NCI-H187 (cell line): Measurements from ENCODE around the gene SH3PXD2B.

Experiments used
- DNase-seq, 2 experiments: peaks; one replicate each; lab custom pipeline; 2025; lab: John Stamatoyannopoulos, UW

The SH3PXD2B gene

GRCh38 chr5:172436879-172437369 is 17.4 kb downstream of the SH3PXD2B start:
- DNase-seq: no peak

DNA sequence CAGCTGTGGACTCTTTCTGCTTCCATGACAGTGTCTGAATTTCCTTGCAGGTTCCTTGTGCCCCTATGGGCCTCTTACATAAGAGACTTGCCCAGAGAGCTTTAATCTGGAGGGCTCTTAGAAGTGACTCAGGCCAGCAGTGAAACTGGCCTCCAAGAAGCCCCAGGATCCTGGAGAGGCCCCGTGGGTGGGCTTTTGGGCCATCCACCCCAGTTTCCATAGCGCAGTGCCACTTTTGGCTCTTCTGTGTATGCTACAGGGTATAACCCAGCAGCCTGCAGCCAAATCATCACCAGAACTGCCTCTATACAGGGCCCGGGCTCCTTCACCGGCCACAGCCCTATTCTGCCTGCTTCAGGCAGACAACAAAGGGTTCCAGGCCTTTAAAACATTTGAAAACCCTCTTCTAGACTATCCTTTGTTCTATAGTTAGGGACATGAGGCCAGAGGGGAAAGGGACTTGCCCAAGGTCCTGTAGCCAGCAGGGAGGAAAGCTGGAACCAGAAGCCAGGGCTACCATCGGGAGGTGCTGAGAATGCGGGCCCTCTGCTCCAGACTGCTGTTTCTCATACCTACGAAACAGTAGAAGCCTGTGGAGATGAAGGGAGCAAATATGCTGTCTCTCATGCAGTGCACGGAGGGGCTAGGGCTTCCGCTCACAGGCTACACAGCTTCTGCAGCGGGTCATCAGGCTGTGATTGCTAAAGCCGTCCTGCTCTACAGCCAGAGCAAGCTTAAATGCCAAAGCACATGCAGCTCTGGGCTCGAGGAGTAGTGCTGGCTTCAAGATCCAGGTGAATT is 18.0 kb downstream of the SH3PXD2B start:
- DNase-seq: no peak

DNA sequence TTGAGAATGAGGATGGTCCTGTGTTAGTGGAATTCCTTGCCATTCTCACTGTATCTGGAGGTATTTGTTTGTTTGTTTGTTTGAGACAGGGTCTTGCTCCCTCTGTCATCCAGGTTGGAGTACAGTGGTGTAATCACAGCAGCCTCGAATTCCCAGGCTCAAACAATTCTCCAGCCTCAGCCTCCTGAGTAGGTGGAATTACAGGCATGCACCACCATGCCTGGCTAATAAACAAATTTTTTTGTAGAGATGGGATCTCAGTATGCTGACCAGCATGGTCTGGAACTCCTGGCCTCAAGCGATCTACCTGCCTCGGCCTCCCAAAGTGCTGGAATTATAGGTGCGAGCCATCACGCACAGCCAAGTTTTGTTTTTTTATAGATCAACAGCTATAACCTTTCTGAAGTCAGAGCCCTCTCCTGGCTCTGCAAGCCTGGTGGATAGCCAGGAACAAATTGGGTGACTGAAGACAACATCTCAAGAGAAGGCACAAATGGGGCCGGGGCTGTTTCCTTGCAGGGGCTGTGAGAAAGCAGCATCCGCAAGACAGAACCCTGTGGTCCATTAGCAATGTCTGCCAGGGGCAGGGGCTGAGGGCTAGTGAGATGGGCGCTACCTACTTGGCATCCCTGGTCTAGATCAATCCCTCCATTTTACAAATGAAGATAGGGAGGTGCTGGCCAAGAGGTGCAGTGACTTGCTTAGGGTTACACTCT is 18.8 kb downstream of the SH3PXD2B start:
- DNase-seq: no peak

DNA sequence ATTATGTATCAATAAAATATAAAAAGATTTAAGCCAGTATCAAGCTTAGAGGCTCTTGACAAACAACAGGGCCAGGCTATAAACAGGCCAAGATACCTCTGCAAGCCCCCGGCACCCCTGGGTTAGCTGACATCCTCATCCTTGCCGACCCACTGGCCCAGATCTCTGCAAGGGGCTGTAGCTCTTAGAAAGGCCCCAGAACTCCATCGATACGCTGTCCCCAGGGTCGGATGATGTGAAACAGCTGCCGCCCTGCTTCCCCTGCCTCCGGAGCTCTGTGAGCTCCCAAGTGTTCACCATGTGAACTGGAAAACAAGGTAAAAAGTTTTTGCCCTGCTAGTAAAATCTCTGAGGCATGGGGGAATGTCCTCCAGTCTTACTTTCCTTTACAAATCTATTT is 20.1 kb downstream of the SH3PXD2B start:
- DNase-seq: no peak

DNA sequence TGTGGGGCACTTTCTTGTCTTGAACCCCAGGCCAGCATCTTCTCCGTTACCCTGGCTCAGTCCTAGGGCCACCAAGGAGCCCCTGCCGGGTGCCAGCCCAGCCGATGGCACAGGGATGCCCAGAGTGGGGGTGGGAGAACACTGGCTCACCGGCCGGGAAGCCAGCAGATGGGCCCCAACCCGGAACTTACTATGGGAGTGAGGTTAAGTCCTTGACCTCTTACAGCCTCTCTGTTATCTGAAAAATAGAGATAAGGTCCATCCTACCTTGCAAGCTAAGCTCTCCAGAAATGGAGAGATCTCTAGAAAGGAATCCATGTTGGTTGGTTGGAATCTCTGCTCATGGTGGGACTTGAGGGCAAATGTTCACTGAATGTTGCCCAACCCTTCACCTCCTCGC is 20.8 kb downstream of the SH3PXD2B start:
- DNase-seq: no peak

DNA sequence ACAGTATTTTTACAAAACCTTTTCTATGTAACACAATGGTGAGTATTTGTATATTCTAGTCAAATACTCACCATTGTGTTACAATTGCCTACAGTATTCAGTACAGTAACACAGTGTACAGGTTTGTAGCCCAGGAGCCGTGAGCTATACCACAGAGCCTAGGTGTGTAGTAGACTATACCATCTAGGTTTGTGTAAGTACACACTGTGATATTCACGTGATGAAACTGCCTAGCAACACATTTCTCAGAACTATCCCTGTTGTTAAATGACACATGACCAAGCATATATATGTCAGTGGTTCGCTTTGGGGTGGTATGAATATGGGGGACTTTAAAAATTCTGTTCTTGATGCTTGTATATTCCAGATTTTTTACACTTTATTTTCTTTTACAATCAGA is 21.3 kb downstream of the SH3PXD2B start:
- DNase-seq: no peak

DNA sequence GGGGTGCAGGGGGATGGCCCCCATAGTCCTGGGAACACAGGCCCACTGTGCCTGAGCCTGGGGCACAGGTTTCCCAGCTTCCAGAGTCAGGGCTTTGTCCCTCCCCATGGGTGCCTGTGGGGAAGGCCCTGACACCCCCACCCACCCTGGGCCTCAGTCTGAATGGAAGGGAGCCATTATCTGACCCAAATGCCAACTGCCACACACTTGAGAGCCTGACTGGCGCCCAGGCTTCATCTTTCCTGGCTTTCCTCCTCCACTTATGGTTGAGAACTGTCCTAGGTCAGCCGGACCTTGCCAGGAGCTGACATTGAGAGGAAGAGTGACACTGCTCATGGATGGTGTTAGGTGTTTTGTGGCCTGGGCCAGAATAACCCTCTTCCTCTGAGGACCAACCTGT is 24.0 kb downstream of the SH3PXD2B start:
- no peak for DNase-seq

DNA sequence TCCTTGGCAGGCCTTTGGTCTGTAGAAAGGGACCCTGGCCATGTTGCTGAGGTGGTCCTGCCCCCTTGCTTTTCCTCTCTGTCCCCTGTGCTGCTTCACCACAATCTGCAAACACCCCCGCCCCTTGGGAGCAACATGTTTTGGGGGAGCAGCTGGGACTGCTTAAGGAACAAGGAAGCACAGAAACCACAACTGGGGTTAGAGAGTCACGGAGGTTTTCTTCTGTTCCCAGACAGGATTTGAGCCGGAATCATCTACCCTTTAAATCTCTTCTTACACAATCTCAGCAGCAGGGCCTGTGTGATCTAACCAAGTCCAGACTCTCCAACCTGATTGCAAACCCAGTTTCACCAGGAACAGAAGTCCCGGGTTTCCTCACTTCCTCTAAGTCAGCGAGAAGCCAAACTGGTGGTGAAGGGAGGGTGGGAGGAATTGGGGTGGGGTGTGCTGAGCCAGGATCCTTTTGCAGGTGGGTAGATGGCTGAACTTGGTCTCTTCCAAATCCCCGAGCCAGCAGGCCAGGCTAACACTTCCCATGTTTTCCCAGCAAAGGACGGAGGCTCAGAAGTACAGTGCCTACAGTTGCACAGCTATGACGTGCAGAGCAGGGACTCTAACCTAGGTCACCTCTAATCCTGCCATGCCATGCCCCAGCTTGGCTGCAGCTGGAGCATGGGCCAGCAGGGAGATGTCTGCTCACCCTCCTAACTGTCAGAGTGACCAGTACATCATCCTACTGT is 25.0 kb downstream of the SH3PXD2B start:
- DNase-seq: no peak

DNA sequence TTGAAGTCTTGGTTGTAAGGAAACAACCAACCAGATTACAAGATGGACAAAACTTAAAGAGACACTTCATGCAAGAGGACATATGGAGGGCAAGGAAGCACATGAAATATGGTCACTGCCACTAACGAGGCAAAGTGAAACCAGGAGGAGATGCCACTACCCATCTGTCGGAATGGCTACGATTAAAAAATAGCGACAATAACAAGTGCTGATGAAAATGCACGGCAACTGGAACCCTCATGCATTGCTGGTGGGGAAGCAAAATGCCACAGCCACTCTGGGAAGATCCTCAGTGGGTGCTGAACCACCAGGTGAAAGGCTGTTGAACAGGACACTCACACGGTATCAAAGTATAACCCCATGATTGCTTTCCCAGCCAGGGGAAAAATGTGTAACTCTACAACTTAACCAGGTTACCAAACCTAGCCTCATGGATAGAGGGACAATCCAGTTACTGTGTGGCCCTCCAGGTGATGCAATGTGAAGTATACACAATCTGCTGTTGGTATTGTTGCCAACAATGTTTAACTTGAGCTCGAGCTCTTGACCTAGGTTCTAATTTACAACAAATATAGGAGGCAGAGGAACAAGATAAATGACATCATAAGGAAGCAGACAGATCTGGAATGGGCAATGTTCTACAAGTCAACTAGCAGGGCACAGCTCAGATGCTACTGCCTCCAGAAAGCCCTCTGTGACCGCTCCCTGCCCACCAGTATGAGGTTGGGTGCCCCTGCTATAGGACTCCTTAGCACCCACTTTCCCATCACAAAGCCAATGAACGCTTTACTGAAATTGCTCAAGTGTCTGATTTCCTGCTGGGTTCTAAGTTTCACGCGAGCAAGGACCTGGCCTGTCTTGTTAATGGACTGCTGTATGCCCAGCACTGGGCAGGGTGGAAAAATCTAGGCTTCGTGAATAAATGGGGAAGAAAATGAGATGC is 25.8 kb downstream of the SH3PXD2B start:
- no peak for DNase-seq

DNA sequence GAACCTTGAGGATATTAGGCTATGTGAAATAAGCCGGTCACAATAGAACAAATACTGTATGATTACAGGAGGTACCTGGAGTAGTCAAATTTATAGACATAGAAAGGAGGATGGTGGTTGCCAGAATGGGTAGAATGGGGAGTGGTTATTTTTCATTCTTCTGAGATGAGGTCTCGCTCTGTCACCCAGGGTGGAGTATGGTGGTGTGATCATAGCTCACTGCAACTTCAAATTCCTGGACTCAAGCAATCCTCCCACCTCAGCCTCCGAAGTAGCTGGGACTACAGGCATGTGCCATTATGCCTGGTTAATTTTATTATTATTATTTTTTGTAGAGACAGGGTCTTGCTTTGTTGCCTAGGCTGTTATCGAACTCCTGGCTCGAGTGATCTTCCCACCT is 27.1 kb downstream of the SH3PXD2B start:
- DNase-seq: no peak

DNA sequence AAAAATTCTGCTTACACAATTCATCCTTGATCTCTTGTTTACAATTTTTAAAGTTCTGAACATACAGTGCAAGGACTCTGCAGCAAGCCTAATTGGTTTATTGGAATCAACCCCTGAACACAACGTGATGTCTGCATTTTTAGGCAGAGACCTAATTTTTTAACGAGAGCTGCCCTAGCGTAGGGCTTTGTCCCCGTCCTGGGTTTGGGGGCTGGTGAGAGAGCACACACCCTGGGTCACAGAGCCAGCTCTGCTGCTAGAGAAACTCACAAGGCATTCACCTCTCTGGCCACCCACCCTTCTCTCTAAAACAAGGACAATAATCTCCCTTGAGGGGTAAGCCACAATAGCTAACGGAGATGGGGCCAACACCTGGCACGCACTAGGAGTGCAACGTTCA is 28.2 kb downstream of the SH3PXD2B start:
- DNase-seq: no peak

DNA sequence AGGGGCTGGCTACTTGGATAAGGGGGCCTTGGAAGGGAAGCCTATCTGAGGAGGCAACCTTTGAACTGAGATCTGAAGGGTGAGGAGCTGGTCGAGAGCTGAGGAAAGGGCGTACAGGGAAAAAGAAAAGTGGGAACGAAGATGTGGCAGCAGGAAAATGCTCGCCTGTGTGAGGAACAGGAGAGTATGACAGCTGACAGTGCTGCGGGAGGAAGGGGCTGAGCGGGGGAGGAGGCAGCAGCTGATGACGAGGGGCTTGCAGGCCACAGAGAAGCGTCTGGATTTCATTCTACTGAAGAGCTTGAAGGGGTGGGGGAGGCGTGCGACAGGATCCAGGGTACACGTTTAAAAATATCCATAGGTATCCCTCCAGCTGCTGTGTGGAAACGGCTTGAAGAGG is 28.9 kb downstream of the SH3PXD2B start:
- no peak for DNase-seq

DNA sequence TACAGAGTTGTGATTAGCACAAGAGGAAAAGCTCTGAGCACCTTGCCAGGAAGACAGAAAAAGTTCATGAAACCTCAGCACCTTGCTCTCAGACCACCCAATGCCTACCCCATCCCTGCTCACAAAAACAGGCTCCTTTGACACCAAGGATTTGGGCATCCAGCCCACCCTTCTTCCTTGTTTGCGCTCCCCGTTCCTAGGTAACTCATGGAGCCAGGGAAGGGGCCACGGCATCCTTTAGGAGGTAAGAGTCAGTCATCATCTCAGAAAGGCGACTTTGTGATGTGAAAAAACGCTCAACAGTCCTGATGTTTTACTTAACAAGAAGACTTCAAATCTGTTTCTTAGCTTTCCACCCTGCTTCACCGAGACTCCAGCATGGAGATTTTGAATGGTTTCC is 29.5 kb downstream of the SH3PXD2B start:
- no peak for DNase-seq

DNA sequence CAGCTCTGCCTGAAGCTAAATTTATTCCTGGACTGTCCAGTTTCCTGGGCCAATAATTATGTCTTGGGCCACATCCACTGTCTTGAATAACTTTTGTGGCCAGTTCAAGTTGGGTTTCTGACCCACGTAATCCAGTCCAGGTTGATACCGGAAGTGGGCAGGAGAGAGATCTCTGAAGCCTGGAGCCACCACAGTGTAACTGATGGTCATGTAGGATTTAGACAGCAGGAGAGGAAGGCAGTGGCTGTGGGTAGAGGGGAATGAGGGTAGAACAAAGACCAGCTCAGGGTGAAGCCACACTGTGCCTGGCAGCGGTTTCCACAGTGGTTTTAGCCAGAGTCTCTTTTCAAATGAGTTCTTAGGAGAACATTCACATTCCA is 30.2 kb downstream of the SH3PXD2B start:
- DNase-seq: no peak

GRCh38 chr5:172423379-172424110 is 30.8 kb downstream of the SH3PXD2B start:
- DNase-seq: no peak

- DNase-seq: no peak
These were observed 32.1 kb downstream of the SH3PXD2B start for GRCh38 chr5:172422255-172422654.

DNA sequence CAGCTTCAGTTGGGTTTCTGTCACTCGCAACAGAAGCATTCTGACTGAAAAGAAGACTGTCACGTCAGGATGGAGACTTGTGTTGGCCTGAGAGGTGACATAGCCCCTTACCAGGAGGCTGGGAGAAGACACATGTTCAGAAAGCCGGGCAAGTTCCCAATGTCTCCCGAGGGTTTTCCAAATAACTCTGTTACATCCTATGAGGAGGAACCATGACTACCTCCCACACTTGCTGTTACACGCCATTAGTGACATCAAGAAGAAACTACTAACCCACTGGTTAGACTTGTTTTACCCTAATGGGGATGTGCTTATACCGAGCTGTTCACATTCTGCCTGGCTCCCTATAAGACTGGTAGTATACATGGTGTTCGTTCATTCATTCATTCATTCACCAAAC is 33.3 kb downstream of the SH3PXD2B start:
- DNase-seq: no peak

GRCh38 chr5:172420235-172420939 is 33.9 kb downstream of the SH3PXD2B start:
- DNase-seq: no peak

GRCh38 chr5:172418862-172419814 is 35.2 kb downstream of the SH3PXD2B start:
- no peak for DNase-seq
